Measurements from ENCODE around the gene GMCL1. TPM values are rescaled to one million over a fixed set of nuclear protein-coding genes. Genes with fewer than 3 reads are reported as not detected.

Gene GMCL1
- total and polyA plus RNA-seq, 9 of the 15 experiments (the other 6 are each of a cell fraction or from before 2014, with no cell fraction given): 7.0 to 27.3 (median 15.4) TPM

GRCh38 chr2:69830045-69830905, 815 bp downstream of the GMCL1 start (continued):
- TF ChIP-seq HES1 (IDR thresholded peaks at IDR 0.05; ENCODE audit: low read depth): no peak
- no peak for TF ChIP-seq ZBTB33 (CRISPR knock-in tag; IDR thresholded peaks at IDR 0.05)
- TF ChIP-seq ZNF436 (CRISPR knock-in tag; IDR thresholded peaks at IDR 0.05): no peak
- no peak for TF ChIP-seq MEF2A (IDR thresholded peaks at IDR 0.05; ENCODE audit: control insufficient read depth, low read depth, low read length)
- no peak for TF ChIP-seq COPS2 (conservative IDR thresholded peaks at IDR 0.05)
- TF ChIP-seq, protein P1, sequence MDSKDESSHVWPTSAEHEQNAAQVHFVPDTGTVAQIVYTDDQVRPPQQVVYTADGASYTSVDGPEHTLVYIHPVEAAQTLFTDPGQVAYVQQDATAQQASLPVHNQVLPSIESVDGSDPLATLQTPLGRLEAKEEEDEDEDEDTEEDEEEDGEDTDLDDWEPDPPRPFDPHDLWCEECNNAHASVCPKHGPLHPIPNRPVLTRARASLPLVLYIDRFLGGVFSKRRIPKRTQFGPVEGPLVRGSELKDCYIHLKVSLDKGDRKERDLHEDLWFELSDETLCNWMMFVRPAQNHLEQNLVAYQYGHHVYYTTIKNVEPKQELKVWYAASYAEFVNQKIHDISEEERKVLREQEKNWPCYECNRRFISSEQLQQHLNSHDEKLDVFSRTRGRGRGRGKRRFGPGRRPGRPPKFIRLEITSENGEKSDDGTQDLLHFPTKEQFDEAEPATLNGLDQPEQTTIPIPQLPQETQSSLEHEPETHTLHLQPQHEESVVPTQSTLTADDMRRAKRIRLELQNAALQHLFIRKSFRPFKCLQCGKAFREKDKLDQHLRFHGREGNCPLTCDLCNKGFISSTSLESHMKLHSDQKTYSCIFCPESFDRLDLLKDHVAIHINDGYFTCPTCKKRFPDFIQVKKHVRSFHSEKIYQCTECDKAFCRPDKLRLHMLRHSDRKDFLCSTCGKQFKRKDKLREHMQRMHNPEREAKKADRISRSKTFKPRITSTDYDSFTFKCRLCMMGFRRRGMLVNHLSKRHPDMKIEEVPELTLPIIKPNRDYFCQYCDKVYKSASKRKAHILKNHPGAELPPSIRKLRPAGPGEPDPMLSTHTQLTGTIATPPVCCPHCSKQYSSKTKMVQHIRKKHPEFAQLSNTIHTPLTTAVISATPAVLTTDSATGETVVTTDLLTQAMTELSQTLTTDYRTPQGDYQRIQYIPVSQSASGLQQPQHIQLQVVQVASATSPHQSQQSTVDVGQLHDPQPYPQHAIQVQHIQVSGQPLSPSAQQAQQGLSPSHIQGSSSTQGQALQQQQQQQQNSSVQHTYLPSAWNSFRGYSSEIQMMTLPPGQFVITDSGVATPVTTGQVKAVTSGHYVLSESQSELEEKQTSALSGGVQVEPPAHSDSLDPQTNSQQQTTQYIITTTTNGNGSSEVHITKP (IDR thresholded peaks at IDR 0.05; ENCODE audit: partially characterized antibody): no peak
- no peak for TF ChIP-seq KAT2B (IDR thresholded peaks at IDR 0.05; ENCODE audit: low read depth, low read length)
- TF ChIP-seq MED1 (CRISPR knock-in tag; IDR thresholded peaks at IDR 0.05; ENCODE audit: borderline replicate concordance): 0 out of 2 replicates have a peak, but pooled peaks have one; percentile 30
- TF ChIP-seq BCOR (IDR thresholded peaks at IDR 0.05): no peak
- peak; percentile 71; the same call in 1 of the 2 replicates for TF ChIP-seq SPI1 (IDR thresholded peaks at IDR 0.05; ENCODE audit: borderline replicate concordance, low read depth, low read length)
- TF ChIP-seq, protein P2, sequence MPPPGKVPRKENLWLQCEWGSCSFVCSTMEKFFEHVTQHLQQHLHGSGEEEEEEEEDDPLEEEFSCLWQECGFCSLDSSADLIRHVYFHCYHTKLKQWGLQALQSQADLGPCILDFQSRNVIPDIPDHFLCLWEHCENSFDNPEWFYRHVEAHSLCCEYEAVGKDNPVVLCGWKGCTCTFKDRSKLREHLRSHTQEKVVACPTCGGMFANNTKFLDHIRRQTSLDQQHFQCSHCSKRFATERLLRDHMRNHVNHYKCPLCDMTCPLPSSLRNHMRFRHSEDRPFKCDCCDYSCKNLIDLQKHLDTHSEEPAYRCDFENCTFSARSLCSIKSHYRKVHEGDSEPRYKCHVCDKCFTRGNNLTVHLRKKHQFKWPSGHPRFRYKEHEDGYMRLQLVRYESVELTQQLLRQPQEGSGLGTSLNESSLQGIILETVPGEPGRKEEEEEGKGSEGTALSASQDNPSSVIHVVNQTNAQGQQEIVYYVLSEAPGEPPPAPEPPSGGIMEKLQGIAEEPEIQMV (tag; conservative IDR thresholded peaks at IDR 0.05; ENCODE audit: low read depth): no peak
